Mesenchymal stem cell (in vitro differentiated cells and primary cell): ENCODE data around the gene TOLLIP.
A peak's percentile ranks its signal among the peaks of the same experiment; 100 is the strongest.

Experiments used
- DNase-seq: peaks from one replicate; pipeline ENCODE4 v3.0.0-alpha.2; 2013
- H2AFZ ChIP-seq: one replicate; pipeline ENCODE4 v1.6.1; 2013; ENCODE audit warnings: low read depth, mild to moderate bottlenecking, control low read depth, inconsistent platforms, low read length, moderate library complexity
- H2AK5ac ChIP-seq: 2 replicates; pipeline ENCODE4 v1.6.1; 2013; ENCODE audit warnings: low read length, moderate library complexity, mild to moderate bottlenecking, inconsistent platforms; ENCODE audit not compliant: severe bottlenecking
- H2BK120ac ChIP-seq: one replicate; pipeline ENCODE4 v1.6.1; 2013; ENCODE audit warnings: low read depth, mild to moderate bottlenecking, inconsistent platforms, low read length, moderate library complexity
- H2BK12ac ChIP-seq, 2 experiments: one replicate each; pipeline ENCODE4 v1.6.1; 2013; ENCODE audit warnings: inconsistent platforms in 2 of 2, low read length in 2 of 2, mild to moderate bottlenecking in 2 of 2, moderate library complexity in 2 of 2, control low read depth in 1 of 2
- H2BK15ac ChIP-seq: one replicate; pipeline ENCODE4 v1.6.1; 2013; ENCODE audit warnings: mild to moderate bottlenecking, low read depth, inconsistent platforms; ENCODE audit not compliant: poor library complexity, severe bottlenecking
- H2BK5ac ChIP-seq: 2 replicates; pipeline ENCODE4 v1.6.1; 2013; ENCODE audit warnings: low read depth, mild to moderate bottlenecking, low read length, control low read depth, inconsistent platforms; ENCODE audit not compliant: poor library complexity, severe bottlenecking
- H3K14ac ChIP-seq, 2 experiments: one replicate each; pipeline ENCODE4 v1.6.1; 2013; ENCODE audit warnings: inconsistent platforms in 2 of 2, low read length in 2 of 2, control low read depth in 1 of 2, mild to moderate bottlenecking in 1 of 2, moderate library complexity in 1 of 2
- H3K18ac ChIP-seq, 2 experiments: one replicate each; pipeline ENCODE4 v1.6.1; 2013; ENCODE audit warnings: inconsistent platforms in 2 of 2, low read length in 2 of 2, control low read depth in 1 of 2, low read depth in 1 of 2, mild to moderate bottlenecking in 1 of 2
- H3K23ac ChIP-seq, 2 experiments: one replicate each; pipeline ENCODE4 v1.6.1; 2013; ENCODE audit warnings: inconsistent platforms in 2 of 2, low read length in 2 of 2, mild to moderate bottlenecking in 2 of 2, moderate library complexity in 2 of 2, control low read depth in 1 of 2
- H3K27ac ChIP-seq: 2 replicates; pipeline ENCODE4 v1.5.1; 2013; ENCODE audit warnings: mild to moderate bottlenecking, moderate library complexity, low read length, control low read depth, inconsistent platforms; ENCODE audit not compliant: poor library complexity, severe bottlenecking
- H3K27me3 ChIP-seq, 2 experiments: 2 replicates each; pipeline versions ENCODE4 v1.6.1 to v1.7.0; 2013; ENCODE audit warnings: low read length in 2 of 2, mild to moderate bottlenecking in 2 of 2, moderate library complexity in 2 of 2, control low read depth in 1 of 2, inconsistent platforms in 1 of 2; ENCODE audit not compliant: control insufficient read depth in 1 of 2, insufficient read depth in 1 of 2
- H3K36me3 ChIP-seq, 2 experiments: 2 replicates each; pipeline versions ENCODE4 v1.6.1 to v1.7.0; 2013; ENCODE audit warnings: low read length in 2 of 2, control low read depth in 1 of 2, inconsistent platforms in 1 of 2, low read depth in 1 of 2, mild to moderate bottlenecking in 1 of 2; ENCODE audit not compliant: insufficient read depth in 2 of 2, control insufficient read depth in 1 of 2
- H3K4ac ChIP-seq, 2 experiments: one replicate each; pipeline ENCODE4 v1.6.1; 2013; ENCODE audit warnings: inconsistent platforms in 2 of 2, low read length in 2 of 2, mild to moderate bottlenecking in 2 of 2, moderate library complexity in 2 of 2, control low read depth in 1 of 2, low read depth in 1 of 2
- H3K4me1 ChIP-seq: 2 replicates; pipeline ENCODE4 v1.6.1; 2013; ENCODE audit warnings: low read depth, low read length, control low read depth; ENCODE audit not compliant: control insufficient read depth, insufficient read depth
- H3K4me2 ChIP-seq: 2 replicates; pipeline ENCODE4 v1.6.1; 2013; ENCODE audit warnings: low read length, mild to moderate bottlenecking, inconsistent platforms; ENCODE audit not compliant: poor library complexity, severe bottlenecking
- H3K4me3 ChIP-seq, 2 experiments: 2 replicates each; pipeline versions ENCODE4 v1.5.1 to v1.7.0; 2013; ENCODE audit warnings: low read length in 2 of 2, mild to moderate bottlenecking in 2 of 2, control low read depth in 1 of 2, low read depth in 1 of 2; ENCODE audit not compliant: insufficient read depth in 1 of 2
- H3K79me1 ChIP-seq: replicated peaks from 2 replicates; pipeline ENCODE4 v1.6.1; 2013; ENCODE audit warnings: mild to moderate bottlenecking, control low read depth, low read length, inconsistent platforms; ENCODE audit not compliant: poor library complexity, severe bottlenecking
- H3K9ac ChIP-seq: 2 replicates; pipeline ENCODE4 v1.7.0; 2013; ENCODE audit warnings: mild to moderate bottlenecking, low read length, moderate library complexity
- H3K9me3 ChIP-seq: 2 replicates; pipeline ENCODE4 v1.7.0; 2013; ENCODE audit warnings: mild to moderate bottlenecking, low read length; ENCODE audit not compliant: control insufficient read depth
- H4K8ac ChIP-seq: one replicate; pipeline ENCODE4 v1.6.1; 2013; ENCODE audit warnings: inconsistent platforms, mild to moderate bottlenecking, low read length, moderate library complexity
- H4K91ac ChIP-seq: one replicate; pipeline ENCODE4 v1.6.1; 2013; ENCODE audit warnings: mild to moderate bottlenecking, low read length, inconsistent platforms
- WGBS: methylation state at CpG from one replicate; pipeline ENCODE4 v1.1.7; 2013; ENCODE audit warnings: mixed read lengths; 5-methylcytosine and 5-hydroxymethylcytosine counted together

The TOLLIP gene

GRCh38 chr11:1335264-1335810, 25.9 kb upstream of the TOLLIP start:
- Histone ChIP-seq H3K18ac (peak overlapping the region; percentile 52 to 95), H2AFZ (no peak overlapping the region), H3K9ac (peak overlapping the region; percentile 16), H2BK15ac (peak overlapping the region; percentile 26), H3K36me3 (no peaks in the 10 kb centered on the region), H2BK120ac (peak overlapping the region; percentile 11), H2BK12ac (peak overlapping the region in 1 of 2 experiments; percentile 49), H3K9me3 (peaks cover 8% of the 10 kb centered on the region), H3K4me1 (peaks cover 12% of the 10 kb centered on the region), H2BK5ac (no peak overlapping the region), H3K4me3 (peak overlapping the region in 1 of 2 experiments; percentile 79), H3K14ac (no peak overlapping the region), H3K27me3 (peaks cover 20 to 44% of the 10 kb centered on the region in 2 experiments), H4K8ac (peak overlapping the region; percentile 47), H3K79me1 (no peaks in the 10 kb centered on the region), H3K27ac (no peak overlapping the region), H2AK5ac (no peak overlapping the region), H3K4me2 (no peak overlapping the region), H4K91ac (no peak overlapping the region), H3K4ac (peak overlapping the region in 1 of 2 experiments; percentile 41), H3K23ac (no peak overlapping the region)
- WGBS: 89% methylated on average over 10 of the region's 10 CpGs
- no peak for DNase-seq

DNA sequence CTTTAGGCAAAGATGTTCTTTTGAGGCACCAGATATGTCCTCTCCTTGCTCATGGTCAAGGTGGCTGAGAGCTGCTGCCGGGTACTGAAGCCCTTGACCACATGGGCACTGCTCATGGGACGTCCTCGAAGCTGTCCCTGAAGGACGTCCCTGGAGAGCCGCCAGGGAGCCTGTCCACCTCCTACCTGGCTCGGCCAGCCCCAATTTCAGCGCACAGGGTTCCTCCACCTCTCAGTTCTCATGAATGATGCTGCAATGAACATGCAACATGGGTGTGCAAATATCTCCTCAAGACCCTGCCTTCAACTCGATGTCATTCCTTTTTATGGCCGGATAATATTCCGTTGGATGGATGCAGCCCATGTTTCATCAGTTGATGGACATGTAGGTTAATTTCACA, 24.4 kb upstream of the TOLLIP start:
- Histone ChIP-seq H2AFZ (no peak overlapping the region), H3K27ac (no peak overlapping the region), H3K9me3 (peaks cover 10% of the 10 kb centered on the region), H3K27me3 (peaks cover 10 to 39% of the 10 kb centered on the region in 2 experiments), H2AK5ac (no peak overlapping the region), H3K4me2 (no peak overlapping the region), H2BK15ac (no peak overlapping the region), H3K36me3 (no peaks in the 10 kb centered on the region), H3K4me3 (no peak overlapping the region), H4K8ac (no peak overlapping the region), H3K23ac (no peak overlapping the region), H3K79me1 (no peaks in the 10 kb centered on the region), H4K91ac (no peak overlapping the region), H3K4ac (no peak overlapping the region), H3K9ac (no peak overlapping the region), H2BK120ac (no peak overlapping the region), H2BK12ac (no peak overlapping the region), H3K14ac (no peak overlapping the region), H3K4me1 (peaks cover 12% of the 10 kb centered on the region), H3K18ac (no peak overlapping the region), H2BK5ac (no peak overlapping the region)
- DNase-seq: no peak
- 93% methylated on average over 10 of the region's 10 CpGs for WGBS

GRCh38 chr11:1333091-1333772, 23.8 kb upstream of the TOLLIP start:
- WGBS: 80% methylated on average over 9 of the region's 10 CpGs
- H4K91ac ChIP-seq: no peak overlapping the region
- no peak overlapping the region for H2AK5ac ChIP-seq
- H2BK5ac ChIP-seq: no peak overlapping the region
- no peak overlapping the region for H3K18ac ChIP-seq
- no peak overlapping the region for H3K4me3 ChIP-seq
- no peak overlapping the region for H2AFZ ChIP-seq
- no peak for DNase-seq
- peaks cover 10 to 37% of the 10 kb centered on the region in 2 experiments for H3K27me3 ChIP-seq
- H2BK120ac ChIP-seq: no peak overlapping the region
- H3K27ac ChIP-seq: no peak overlapping the region
- H3K9me3 ChIP-seq: peaks cover 12% of the 10 kb centered on the region
- no peak overlapping the region for H4K8ac ChIP-seq
- no peak overlapping the region for H2BK12ac ChIP-seq
- no peak overlapping the region for H3K9ac ChIP-seq
- H3K14ac ChIP-seq: no peak overlapping the region
- H3K4me2 ChIP-seq: no peak overlapping the region
- no peak overlapping the region for H3K4ac ChIP-seq
- H3K79me1 ChIP-seq: no peaks in the 10 kb centered on the region
- peaks cover 12% of the 10 kb centered on the region for H3K4me1 ChIP-seq
- no peak overlapping the region for H2BK15ac ChIP-seq
- no peak overlapping the region for H3K23ac ChIP-seq
- H3K36me3 ChIP-seq: no peaks in the 10 kb centered on the region

- Histone ChIP-seq H3K14ac (no peak overlapping the region), H3K4me1 (no peaks in the 10 kb centered on the region), H3K4me2 (no peak overlapping the region), H3K4ac (no peak overlapping the region), H3K23ac (no peak overlapping the region), H3K9ac (no peak overlapping the region), H2BK120ac (no peak overlapping the region), H3K27ac (no peak overlapping the region), H3K27me3 (peaks cover 10 to 23% of the 10 kb centered on the region in 2 experiments), H3K79me1 (no peaks in the 10 kb centered on the region), H4K91ac (no peak overlapping the region), H4K8ac (no peak overlapping the region), H3K36me3 (no peaks in the 10 kb centered on the region), H3K4me3 (no peak overlapping the region), H2BK15ac (no peak overlapping the region), H2BK5ac (no peak overlapping the region), H2BK12ac (no peak overlapping the region), H2AK5ac (no peak overlapping the region), H2AFZ (no peak overlapping the region), H3K9me3 (peaks cover 29% of the 10 kb centered on the region), H3K18ac (no peak overlapping the region)
- no peak for DNase-seq
- 84% methylated on average over 2 of the region's 6 CpGs for WGBS
These were observed 21.0 kb upstream of the TOLLIP start for GRCh38 chr11:1330473-1330872.
